ENCODE results near the gene LPAR5.

GRCh38 chr12:6662906-6663742, 27.4 kb upstream of the LPAR5 start, which contains the start of gene ING4:
- TF ChIP-seq CHD2 (IDR thresholded peaks at IDR 0.05; ENCODE audit: low read length) = peak; percentile 37; the same call in 1 of the 2 replicates
- peak in 1 of 2 experiments; percentile 73; a peak in 2 of 3 replicates for TF ChIP-seq POLR2A (IDR thresholded peaks at IDR 0.05; ENCODE audit: control extremely low read depth in 1 of 2, low read depth in 2 of 2, low read length in 2 of 2)
- TF ChIP-seq RAD21 (IDR thresholded peaks at IDR 0.05 in 1 of 2, conservative IDR thresholded peaks at IDR 0.05 in 1 of 2; ENCODE audit: low read depth in 2 of 2, low read length in 2 of 2) = no peak
- TF ChIP-seq MAFK (IDR thresholded peaks at IDR 0.05; ENCODE audit: low read depth, low read length) = no peak
- peak; percentile 99 for TF ChIP-seq EGR1 (IDR thresholded peaks at IDR 0.05; ENCODE audit: borderline replicate concordance, low read depth, low read length)
- no peak for TF ChIP-seq TCF12 (IDR thresholded peaks at IDR 0.05; ENCODE audit: low read depth, low read length)
- TF ChIP-seq SP1 (IDR thresholded peaks at IDR 0.05; ENCODE audit: low read depth, low read length) = no peak; the same call in 1 of the 2 replicates
- peak; percentile 98 for TF ChIP-seq YY1 (IDR thresholded peaks at IDR 0.05; ENCODE audit: low read depth, low read length)
- no peak for TF ChIP-seq EP300 (IDR thresholded peaks at IDR 0.05; ENCODE audit: borderline replicate concordance in 1 of 2, low read depth in 2 of 2, low read length in 2 of 2)
- no peak for TF ChIP-seq CTCF (IDR thresholded peaks at IDR 0.05; ENCODE audit: control extremely low read depth in 1 of 3, insufficient read depth in 1 of 3, low read depth in 1 of 3, low read length in 3 of 3)
- TF ChIP-seq TAF1 (IDR thresholded peaks at IDR 0.05; ENCODE audit: low read depth, low read length) = peak; percentile 68; the same call in 1 of the 2 replicates
- peak; percentile 48; the same call in 1 of the 2 replicates for TF ChIP-seq POLR2AphosphoS5 (IDR thresholded peaks at IDR 0.05; ENCODE audit: low read depth, low read length)
- no peak for TF ChIP-seq FOSL1 (IDR thresholded peaks at IDR 0.05; ENCODE audit: insufficient read depth, low read depth, low read length)

All from H1 (cell line).